GM23338 (cell line): Measurements from ENCODE around the gene PFDN4.

Experiments used
- EZH2phosphoT487 ChIP-seq: fragments of 200-600 bp; sonication (generic); IDR thresholded peaks from one replicate; pipeline ENCODE4 v1.8.1; 2018; ENCODE audit warnings: antibody characterized with exemption; ENCODE audit not compliant: unreplicated experiment
- TF ChIP-seq, protein P1 (sequence below): IDR thresholded peaks from one replicate; pipeline ENCODE4 v1.6.1; 2018; ENCODE audit warnings: antibody characterized with exemption; ENCODE audit not compliant: unreplicated experiment

DNA sequence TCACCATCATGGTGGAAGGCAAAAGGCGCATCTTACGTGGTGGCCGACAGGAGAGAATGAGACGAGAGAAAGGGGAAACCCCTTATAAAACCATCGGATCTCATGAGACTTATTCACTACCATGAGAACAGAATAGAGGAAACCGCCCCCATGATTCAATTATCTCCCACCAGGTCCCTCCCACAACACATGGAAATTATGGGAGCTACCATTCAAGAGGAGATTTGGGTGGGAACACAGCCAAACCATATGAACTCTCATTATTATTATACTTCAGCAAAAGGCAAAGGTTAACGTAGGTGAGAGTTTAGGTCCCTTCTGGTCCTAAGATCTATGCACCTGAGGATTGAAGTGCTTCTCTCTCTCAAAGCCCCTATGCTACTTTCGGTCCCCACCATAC lies 2.4 kb upstream of the PFDN4 start:
- TF ChIP-seq EZH2phosphoT487: no peak
- TF ChIP-seq, protein P1, sequence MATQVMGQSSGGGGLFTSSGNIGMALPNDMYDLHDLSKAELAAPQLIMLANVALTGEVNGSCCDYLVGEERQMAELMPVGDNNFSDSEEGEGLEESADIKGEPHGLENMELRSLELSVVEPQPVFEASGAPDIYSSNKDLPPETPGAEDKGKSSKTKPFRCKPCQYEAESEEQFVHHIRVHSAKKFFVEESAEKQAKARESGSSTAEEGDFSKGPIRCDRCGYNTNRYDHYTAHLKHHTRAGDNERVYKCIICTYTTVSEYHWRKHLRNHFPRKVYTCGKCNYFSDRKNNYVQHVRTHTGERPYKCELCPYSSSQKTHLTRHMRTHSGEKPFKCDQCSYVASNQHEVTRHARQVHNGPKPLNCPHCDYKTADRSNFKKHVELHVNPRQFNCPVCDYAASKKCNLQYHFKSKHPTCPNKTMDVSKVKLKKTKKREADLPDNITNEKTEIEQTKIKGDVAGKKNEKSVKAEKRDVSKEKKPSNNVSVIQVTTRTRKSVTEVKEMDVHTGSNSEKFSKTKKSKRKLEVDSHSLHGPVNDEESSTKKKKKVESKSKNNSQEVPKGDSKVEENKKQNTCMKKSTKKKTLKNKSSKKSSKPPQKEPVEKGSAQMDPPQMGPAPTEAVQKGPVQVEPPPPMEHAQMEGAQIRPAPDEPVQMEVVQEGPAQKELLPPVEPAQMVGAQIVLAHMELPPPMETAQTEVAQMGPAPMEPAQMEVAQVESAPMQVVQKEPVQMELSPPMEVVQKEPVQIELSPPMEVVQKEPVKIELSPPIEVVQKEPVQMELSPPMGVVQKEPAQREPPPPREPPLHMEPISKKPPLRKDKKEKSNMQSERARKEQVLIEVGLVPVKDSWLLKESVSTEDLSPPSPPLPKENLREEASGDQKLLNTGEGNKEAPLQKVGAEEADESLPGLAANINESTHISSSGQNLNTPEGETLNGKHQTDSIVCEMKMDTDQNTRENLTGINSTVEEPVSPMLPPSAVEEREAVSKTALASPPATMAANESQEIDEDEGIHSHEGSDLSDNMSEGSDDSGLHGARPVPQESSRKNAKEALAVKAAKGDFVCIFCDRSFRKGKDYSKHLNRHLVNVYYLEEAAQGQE: no peak
